HepG2 (cell line): ENCODE measurements around the gene MXRA8. TPM values are rescaled to one million over a fixed set of nuclear protein-coding genes. Genes with fewer than 3 reads are reported as not detected.

ENCODE experiments used
- AGO2 ChIP-seq: fragments of 200-400 bp; formaldehyde crosslinking; optimal IDR thresholded peaks from 2 replicates; pipeline ENCODE3; 2017; ENCODE audit warnings: mild to moderate bottlenecking, low read depth, low read length, moderate library complexity
- ASH2L ChIP-seq: fragments of 300-600, 200-600 bp; sonication (generic); IDR thresholded peaks from 2 replicates; pipeline ENCODE4 v1.7.0; 2017; ENCODE audit warnings: low read depth, mild to moderate bottlenecking, moderate library complexity, mixed read lengths, low read length; ENCODE audit not compliant: insufficient read length
- BCL3 ChIP-seq: sonication (generic); formaldehyde crosslinking; IDR thresholded peaks from 2 replicates; pipeline ENCODE4 v1.5.1; 2020; ENCODE audit warnings: mild to moderate bottlenecking, missing genetic modification reagents, moderate library complexity
- CBFB ChIP-seq: sonication (generic); formaldehyde crosslinking; IDR thresholded peaks from 2 replicates; pipeline ENCODE4 v1.4.0; 2020; ENCODE audit warnings: missing genetic modification reagents
- E2F1 ChIP-seq: sonication (generic); formaldehyde crosslinking; IDR thresholded peaks from 2 replicates; pipeline ENCODE4 v1.5.0; 2020; ENCODE audit warnings: missing genetic modification reagents
- FOXC1 ChIP-seq: sonication (generic); formaldehyde crosslinking; IDR thresholded peaks from 2 replicates; pipeline ENCODE4 v1.8.0; 2022; ENCODE audit warnings: mild to moderate bottlenecking, missing genetic modification reagents, borderline replicate concordance
- FOXK1 ChIP-seq: sonication (generic); formaldehyde crosslinking; IDR thresholded peaks from 2 replicates; pipeline ENCODE4 v1.4.0; 2020; ENCODE audit warnings: low read depth, missing genetic modification reagents, borderline replicate concordance
- HNRNPH1 ChIP-seq: fragments of 200-400 bp; formaldehyde crosslinking; optimal IDR thresholded peaks from 2 replicates; pipeline ENCODE3; 2017; ENCODE audit warnings: mild to moderate bottlenecking, low read depth, low read length
- ONECUT2 ChIP-seq: sonication (generic); formaldehyde crosslinking; IDR thresholded peaks from 2 replicates; pipeline ENCODE4 v1.4.0; 2020; ENCODE audit warnings: missing genetic modification reagents
- SATB2 ChIP-seq: sonication (generic); formaldehyde crosslinking; IDR thresholded peaks from 2 replicates; pipeline ENCODE4 v1.5.0; 2020; ENCODE audit warnings: missing genetic modification reagents
- SOX13 ChIP-seq, 3 experiments: fragments of 450-650 bp in 1 of 3; sonication (generic) in 1 of 3; formaldehyde crosslinking in 1 of 3; IDR thresholded peaks in 2 of 3; conservative IDR thresholded peaks in 1 of 3; 2 replicates each; pipeline versions ENCODE4 v1.5.0 to v1.6.1; 2016 to 2020; ENCODE audit warnings: antibody characterized with exemption in 1 of 3, mild to moderate bottlenecking in 1 of 3, missing compliant biosample characterization in 1 of 3, missing genetic modification reagents in 1 of 3, moderate library complexity in 1 of 3
- STAT5B ChIP-seq: sonication (generic); formaldehyde crosslinking; IDR thresholded peaks from 2 replicates; pipeline ENCODE4 v1.4.0; 2020; ENCODE audit warnings: missing genetic modification reagents
- TEAD2 ChIP-seq: sonication (generic); formaldehyde crosslinking; IDR thresholded peaks from 2 replicates; pipeline ENCODE4 v1.9.0; 2021; ENCODE audit warnings: missing genetic modification reagents
- YY1 ChIP-seq: IDR thresholded peaks from 2 replicates; pipeline ENCODE4 v1.6.1; 2011; ENCODE audit warnings: low read length, low read depth, moderate library complexity, mild to moderate bottlenecking; ENCODE audit not compliant: insufficient read depth, insufficient replicate concordance
- ZFP37 ChIP-seq: sonication (generic); formaldehyde crosslinking; IDR thresholded peaks from 2 replicates; pipeline ENCODE4 v1.4.0; 2020; ENCODE audit warnings: missing genetic modification reagents, borderline replicate concordance
- ZFP91 ChIP-seq: sonication (generic); formaldehyde crosslinking; IDR thresholded peaks from 2 replicates; pipeline ENCODE4 v1.9.0; 2022; ENCODE audit warnings: missing genetic modification reagents, mild to moderate bottlenecking, borderline replicate concordance
- ZNF224 ChIP-seq: sonication (generic); formaldehyde crosslinking; IDR thresholded peaks from 2 replicates; pipeline ENCODE4 v1.5.0; 2020; ENCODE audit warnings: mild to moderate bottlenecking, missing genetic modification reagents
- ZNF577 ChIP-seq: sonication (generic); formaldehyde crosslinking; IDR thresholded peaks from 2 replicates; pipeline ENCODE4 v1.4.0; 2020; ENCODE audit warnings: mild to moderate bottlenecking, low read depth, missing genetic modification reagents, borderline replicate concordance
- ZNF589 ChIP-seq: sonication (generic); formaldehyde crosslinking; conservative IDR thresholded peaks from 2 replicates; pipeline ENCODE4 v1.8.0; 2022; ENCODE audit warnings: mild to moderate bottlenecking, moderate library complexity, missing genetic modification reagents
- ZNF749 ChIP-seq: sonication (generic); formaldehyde crosslinking; IDR thresholded peaks from 2 replicates; pipeline ENCODE4 v1.8.0; 2022; ENCODE audit warnings: mild to moderate bottlenecking, missing genetic modification reagents, moderate library complexity, borderline replicate concordance
- ZNF788 ChIP-seq: sonication (generic); formaldehyde crosslinking; IDR thresholded peaks from 2 replicates; pipeline ENCODE4 v1.5.0; 2020; ENCODE audit warnings: mild to moderate bottlenecking, missing genetic modification reagents, borderline replicate concordance
- ZNF792 ChIP-seq: IDR thresholded peaks from 2 replicates; pipeline ENCODE4 v1.6.1; 2016
- polyA plus RNA-seq, 8 experiments: library from polyadenylated mRNA; depleted of rRNA in 3 of 8; stranded (reverse) in 7 of 8; unstranded in 1 of 8; fragments of >200 nt; fragmentation: Illumina TruSeq in 4 of 8; extraction: Trizol in 4 of 8; gene quantifications; 2 replicates each; pipeline versions ENCODE4 v1.2.1 to v1.2.3, GENCODE V29; 2011 to 2016; ENCODE audit warnings: low read depth in 4 of 8, missing spikeins in 1 of 8, mixed read lengths in 1 of 8; ENCODE audit not compliant: insufficient read depth in 1 of 8
- total RNA-seq, 5 experiments: library from RNA; depleted of rRNA; stranded (reverse); fragments of >200 nt; fragmentation: Illumina TruSeq; extraction: Trizol; gene quantifications; 2 replicates each; pipeline ENCODE4 v1.2.3, GENCODE V29; 2016; ENCODE audit warnings: low read depth in 1 of 5

The MXRA8 gene
- total and polyA plus RNA-seq, 2 of the 13 experiments (the other 11 are each of a cell fraction or from before 2014, with no cell fraction given): 19.8 to 44.8 TPM

DNA sequence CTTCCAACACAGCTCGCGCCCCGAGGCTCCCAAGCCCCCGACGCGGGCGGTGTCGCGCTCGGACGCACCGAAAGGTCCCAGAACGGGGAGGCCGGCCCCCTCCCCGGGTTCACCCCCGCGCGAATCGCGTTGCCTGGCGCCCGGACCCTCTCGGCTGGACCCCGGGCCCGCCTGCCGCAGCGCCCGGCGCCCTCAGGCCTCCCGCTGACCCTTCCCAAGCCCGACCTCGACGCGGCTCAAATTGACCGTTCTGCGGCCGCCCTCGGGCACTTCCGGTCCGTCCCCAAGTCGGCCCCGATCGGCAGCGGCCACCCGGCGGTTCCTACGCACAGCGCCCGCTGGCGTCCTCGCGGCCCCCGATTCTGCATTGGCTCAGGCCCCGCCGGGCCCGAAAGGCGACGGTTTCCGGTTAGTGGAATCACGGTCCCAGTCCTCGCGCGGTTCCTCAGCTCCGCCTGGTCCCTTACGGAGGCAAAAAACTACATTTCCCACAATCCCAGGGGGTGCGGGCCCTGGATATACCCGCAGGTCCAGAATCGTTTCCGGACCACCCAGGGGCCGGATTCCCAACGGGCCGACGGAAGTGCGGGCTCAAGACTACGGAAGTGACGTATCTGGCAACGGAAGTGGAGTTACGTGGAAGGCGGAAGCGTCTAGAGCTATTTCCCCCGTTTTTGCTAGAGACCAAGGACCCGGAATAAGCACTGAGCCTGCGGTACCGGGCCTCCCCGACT is 16.7 kb upstream of the MXRA8 start, which contains the start of gene AURKAIP1 (continued):
- TF ChIP-seq FOXC1 (CRISPR knock-in tag) (peak; percentile 91; the same call in 1 of the 2 replicates), ZNF589 (CRISPR knock-in tag) (peak; percentile 92), ASH2L (peak; percentile 98), STAT5B (CRISPR knock-in tag) (peak; percentile 86; the same call in 1 of the 2 replicates), HNRNPH1 (no peak), ZFP91 (CRISPR knock-in tag) (peak; percentile 98), FOXK1 (CRISPR knock-in tag) (peak; percentile 94), CBFB (CRISPR knock-in tag) (peak; percentile 99), YY1 (peak; percentile 88), SOX13 (IDR thresholded peaks at IDR 0.05) (no peak), SOX13 (CRISPR knock-in tag; conservative IDR thresholded peaks at IDR 0.05 in 1 of 2, IDR thresholded peaks at IDR 0.05 in 1 of 2) (peak in 1 of 2 experiments; percentile 76; a peak in 2 of 4 replicates), ZNF224 (CRISPR knock-in tag) (peak; percentile 44; the same call in 1 of the 2 replicates), E2F1 (peak; percentile 79), ONECUT2 (no peak), AGO2 (peak; percentile 18), ZNF792 (CRISPR knock-in tag) (peak; percentile 91), BCL3 (peak; percentile 66; the same call in 1 of the 2 replicates), ZNF577 (CRISPR knock-in tag) (no peak), ZNF788 (CRISPR knock-in tag) (peak; percentile 100), SATB2 (CRISPR knock-in tag) (0 out of 2 replicates have a peak, but pooled peaks have one; percentile 25), TEAD2 (CRISPR knock-in tag) (no peak), ZNF749 (no peak), ZFP37 (CRISPR knock-in tag) (peak; percentile 75)
